GM20431 (cell line): ENCODE measurements around the gene SP2.

Experiments used
- in situ Hi-C: fragments of 300-500 bp; cut with MseI, MboI; formaldehyde crosslinking; loops from one replicate; pipeline ENCODE4 v1.15.0; 2020; ENCODE audit warnings: low sequenced_read_pairs; ENCODE audit not compliant: unreplicated experiment

Gene SP2

DNA sequence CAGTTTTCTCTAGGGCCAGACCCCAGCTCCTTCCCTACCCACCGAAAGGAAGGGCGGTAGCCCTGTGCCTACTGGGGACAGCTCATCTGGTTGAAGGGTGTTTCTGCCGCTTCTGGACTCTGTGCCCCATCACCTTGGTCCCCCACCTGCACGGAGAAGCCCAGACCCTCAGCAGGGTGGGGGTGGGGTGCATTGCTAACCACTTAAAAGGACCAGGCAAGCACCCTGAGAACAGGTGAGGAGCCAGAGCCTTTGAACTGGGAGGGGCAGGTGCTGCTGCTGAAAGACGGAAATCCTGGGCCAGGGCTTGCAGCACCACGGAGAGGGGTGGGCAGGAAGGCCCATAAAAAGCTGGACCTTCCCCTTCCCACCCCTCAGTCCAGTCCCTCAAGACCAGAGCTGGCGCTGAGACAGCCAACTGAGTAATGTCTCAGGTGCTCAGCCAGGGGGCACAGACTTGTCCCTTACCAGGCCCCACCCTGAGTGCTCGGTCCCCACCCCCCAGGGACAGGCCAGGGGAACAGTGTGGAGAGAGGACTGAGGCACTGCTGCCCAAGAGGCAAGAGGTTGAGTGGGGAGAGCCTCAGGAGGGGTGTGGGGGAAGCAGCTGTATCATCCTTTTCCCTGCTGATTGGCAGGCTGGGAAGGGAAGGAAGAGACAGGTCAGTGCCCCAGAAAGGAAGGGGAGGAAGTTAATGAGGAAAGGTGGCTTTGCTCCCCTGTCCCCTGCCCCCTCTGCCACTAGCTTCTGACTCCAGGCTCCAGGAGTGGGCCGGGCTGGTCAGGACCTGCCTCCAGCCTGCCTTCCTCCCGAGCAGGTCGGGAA, 10.9 kb upstream of the SP2 start:
- in situ Hi-C loops = loop anchor here (5.0 kb wide), 1 partner anchor 43 kb away; the partner anchor contains the start of gene SCRN2

DNA sequence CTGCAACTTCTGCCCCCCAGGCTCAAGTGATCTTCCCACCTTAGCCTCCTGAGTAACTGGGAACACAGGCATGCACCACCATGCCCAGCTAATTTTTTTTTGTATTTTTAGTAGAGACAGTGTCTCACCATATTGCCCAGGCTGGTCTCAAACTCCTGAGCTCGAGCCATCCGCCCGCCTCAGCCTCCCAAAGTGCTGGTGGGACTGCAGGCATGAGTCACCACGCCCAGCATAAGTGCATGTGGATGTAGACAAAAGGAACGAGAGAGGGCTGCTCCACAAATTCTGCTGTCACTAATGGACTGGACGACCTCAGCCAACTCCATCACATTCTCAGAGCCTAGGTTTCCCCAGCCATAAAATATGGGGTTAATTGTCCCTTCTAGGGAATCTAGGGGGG, 7.7 kb upstream of the SP2 start:
- in situ Hi-C loops = loop anchor here (5.0 kb wide), 1 partner anchor 46 kb away; the partner anchor contains the start of gene SCRN2

DNA sequence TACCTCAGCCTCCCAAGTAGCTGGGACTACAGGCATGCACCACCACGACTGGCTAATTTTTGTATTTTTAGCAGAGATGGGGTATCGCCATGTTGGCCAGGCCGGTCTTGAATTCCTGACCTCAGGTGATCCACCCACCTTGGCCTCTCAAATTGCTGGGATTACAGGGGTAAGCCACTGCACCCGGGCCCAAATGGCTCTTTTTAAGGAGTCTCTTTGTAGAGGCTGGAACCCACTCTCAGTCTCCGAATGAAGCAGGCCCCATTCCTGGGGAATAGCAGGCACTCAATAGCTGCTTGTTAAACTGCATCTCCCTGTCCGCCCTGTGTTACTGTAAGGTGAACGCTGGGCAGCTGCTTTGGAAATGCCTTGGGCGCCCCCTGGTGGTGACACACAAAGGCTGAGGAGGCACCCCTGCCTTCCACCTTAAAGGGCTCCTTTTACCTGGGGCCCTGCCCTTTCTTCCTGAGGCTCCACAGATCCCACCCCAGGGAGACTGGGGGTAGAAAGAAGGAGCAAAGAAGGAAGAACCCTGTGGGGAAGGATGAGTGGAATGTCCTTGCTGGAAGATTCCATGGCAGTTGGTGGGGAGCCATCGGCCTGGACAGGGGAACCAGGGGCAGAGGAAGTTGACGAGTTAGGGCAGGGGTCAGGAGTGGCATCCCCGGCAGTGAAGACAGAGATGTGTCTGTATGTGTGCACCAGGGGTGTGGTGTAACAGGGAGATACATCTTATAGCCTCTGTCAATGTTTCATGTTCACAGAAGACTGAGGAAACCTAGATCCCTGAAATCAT, 6.1 kb upstream of the SP2 start:
- in situ Hi-C loops = loop anchor here (5.0 kb wide), 1 partner anchor 48 kb away; the partner anchor contains the start of gene SCRN2

DNA sequence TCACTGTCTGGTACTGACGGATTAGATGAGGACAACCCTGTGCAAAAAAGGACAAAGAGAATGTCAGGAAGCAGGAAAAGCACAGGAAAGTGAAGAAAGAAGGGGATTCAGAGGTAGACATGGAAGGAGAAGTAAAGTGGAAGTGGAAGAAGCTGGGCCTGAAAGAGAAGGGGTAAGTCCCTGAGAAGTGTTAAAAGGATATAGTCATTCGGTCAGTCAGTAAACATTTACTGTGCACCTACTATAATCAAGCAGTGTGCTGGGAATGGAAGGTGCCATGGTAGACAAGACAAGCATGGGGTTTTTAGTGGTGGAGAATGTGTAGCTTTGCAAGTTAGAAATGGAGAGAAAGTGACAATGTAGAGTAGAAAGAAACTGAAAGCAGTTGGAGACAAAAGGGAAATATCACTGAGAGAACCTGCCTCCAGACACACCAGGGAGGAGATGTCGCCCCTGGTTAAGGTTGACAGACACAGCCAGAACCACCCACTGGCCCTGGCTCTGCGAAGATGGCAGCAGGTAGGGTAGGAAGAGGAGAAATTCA, 4.4 kb upstream of the SP2 start:
- in situ Hi-C loops = no loop called here

DNA sequence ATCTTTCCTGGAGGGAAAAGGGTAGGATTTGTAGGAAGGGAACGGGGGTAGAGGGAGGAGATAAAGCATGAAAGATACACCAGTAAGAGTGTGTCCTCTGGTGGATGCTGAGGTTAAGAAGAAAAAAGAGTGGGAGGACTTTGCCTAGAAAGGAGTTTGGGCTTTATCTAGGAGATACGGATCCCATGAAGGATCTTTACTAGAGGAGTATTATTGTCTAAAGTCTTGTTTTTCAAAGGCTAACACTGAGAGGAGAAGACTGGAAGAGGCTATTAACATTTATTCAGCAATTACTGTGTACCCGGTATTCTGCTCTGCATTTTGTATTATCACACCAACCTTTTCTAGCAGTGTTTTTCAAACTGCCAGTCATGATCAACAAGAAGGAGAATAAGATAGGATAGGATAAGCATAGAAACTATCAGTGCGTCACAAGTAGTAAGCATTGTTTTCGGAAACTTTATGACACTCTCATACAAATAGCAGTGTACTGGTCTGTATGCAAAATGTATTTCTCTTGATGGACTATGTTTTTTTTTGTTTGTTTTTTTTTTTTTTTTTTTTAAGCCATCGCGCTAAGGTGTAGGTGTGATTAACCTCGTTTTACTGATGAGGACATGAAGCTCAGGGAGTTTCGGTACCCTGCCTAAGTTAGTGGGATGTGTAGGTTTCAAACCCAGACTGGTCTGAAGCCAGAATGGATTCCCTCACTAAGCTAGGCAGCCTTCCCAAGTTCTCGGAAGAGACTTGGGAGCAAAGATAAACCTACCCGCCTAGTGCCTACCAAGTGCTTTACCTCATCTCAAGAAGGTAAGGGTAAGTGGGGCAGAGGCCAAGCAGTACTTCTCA, 1.3 kb upstream of the SP2 start:
- in situ Hi-C loops = no loop called here

DNA sequence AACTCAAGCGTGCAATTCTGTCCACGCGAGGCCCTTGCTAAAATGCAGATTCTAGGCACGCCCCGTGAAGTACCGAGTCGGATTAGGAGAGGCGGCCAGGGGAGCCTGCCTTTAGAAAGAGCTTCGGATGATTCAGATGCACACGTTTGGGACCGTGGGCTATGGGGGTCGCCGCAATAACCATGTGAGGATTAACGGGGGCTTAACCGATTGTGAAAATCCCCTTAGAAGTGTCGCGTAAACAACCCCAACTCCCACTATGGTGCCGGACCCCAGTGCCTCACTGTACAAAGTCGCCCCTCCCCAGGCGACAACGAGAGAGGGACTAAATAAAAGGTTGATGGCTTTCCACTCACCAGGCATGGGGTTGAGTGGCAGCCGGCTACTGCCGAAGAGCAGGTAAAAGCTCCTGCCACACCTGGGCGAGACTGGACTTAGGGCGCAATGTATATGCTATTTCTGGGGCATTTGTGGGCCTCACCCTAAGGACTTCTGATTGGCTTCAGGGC, 635 bp upstream of the SP2 start:
- in situ Hi-C loops = no loop called here

DNA sequence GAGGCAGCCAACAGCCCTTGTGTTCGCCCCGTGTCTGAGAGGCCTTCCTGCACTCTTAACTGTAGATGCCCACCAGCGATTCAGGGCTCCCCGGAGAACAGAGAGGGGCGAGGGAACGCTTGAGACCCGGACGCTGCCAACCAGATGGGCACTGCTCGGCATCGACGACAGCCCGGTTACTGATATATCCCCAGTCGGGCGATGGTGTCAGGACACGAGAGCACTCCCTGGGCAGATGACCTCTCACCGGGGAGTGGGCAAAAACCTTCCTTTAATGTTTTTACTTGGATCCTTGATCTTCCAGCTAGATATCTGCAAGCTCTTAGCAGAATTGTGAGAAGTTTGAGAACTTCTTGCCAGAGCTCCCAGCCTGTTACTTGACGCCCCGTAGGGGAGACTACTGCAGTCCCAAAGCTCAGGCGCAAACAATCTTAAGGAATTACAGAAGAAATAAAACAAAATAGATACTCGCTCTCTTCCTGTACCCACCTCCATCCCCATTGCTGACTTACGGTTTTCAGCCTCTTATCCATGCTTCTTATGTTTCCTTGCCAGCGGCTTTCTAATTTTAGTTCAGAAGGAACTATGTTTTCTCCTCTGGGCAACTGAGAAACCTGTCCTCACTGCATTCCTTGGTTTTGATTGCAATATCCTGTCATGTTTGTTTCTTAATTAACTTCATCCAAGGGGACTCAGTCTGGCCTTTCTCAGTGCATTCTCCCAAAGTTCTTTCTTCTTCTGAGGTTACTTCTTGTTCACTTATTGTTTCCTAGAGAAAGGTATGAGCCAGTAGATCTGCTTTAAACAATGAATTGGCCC, 845 bp downstream of the SP2 start:
- in situ Hi-C loops = no loop called here

DNA sequence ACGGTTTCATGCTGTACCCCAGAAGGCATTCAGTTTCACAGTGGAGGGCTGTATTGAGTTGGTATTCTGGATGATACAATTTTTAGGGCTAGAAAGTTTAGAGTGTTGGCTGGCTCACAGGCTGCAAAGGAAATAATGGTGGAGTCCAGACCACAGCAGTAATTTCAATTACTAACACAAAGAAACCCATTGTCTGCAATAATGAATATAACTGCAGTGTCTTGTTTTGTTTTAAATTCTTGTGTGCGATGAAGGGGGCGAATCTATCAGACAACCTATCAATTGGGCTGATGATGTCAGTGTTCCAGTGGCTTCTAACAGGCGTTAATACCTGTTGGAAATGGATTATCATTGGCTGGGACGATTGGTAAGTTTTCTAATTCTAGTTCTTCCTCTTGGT, 1.5 kb downstream of the SP2 start:
- in situ Hi-C loops = no loop called here

DNA sequence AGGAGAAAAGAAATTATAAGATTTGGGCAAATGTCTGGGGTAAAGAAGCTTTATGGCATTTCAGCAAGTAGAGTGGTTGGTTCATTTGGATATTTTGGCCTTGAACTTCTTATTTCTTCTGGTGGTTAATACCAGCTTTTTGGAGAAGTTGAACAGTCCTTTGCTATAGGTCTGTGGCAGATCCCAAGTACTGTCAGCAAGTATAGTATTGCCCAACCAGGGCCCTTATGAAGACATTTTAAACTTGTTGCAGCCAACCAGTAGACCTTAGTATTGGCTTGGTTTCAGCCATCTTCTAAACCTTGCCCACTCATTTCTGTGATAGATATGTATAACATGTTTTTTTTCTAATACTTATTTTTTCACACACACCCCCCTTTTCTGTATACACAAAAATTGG, 2.2 kb downstream of the SP2 start:
- in situ Hi-C loops = no loop called here

DNA sequence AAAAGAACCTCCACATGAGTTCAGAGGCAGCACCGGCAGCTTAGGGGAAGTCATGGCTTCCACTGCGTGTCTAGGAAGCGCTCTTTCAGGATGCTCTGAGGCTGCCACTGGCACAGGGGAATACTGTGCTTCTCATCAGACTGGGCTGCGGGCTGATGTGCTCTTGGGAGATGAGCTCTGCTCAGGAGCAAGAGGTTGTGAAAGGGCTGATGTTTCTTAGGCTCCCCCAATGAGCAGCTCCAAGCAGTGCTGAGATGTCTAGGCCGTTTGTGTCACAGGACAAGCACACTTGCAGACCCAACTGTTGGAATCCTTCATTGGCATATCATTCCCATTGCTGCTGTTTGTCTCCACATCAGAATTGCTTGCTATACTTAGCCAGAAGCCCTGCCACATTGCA, 3.6 kb downstream of the SP2 start:
- in situ Hi-C loops = no loop called here

DNA sequence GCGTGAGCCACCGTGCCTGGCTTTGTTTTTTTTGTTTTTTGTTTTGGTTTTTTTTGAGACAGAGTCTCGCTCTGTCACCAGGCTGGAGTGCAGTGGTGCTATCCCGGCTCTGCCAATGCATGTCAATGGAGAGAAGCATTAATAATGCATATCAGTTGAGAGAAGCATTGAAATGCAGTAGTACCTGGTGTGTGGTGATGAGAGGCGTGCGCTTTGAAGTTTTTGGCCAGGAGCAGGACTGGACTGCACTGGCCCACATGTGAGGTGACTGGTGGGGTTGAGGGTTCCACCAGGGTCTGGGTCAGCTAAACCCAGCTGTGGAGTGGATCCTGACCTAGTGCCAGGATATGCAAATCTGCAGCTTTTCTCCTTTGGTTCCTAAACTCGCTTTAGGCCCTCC, 5.4 kb downstream of the SP2 start:
- in situ Hi-C loops = no loop called here

DNA sequence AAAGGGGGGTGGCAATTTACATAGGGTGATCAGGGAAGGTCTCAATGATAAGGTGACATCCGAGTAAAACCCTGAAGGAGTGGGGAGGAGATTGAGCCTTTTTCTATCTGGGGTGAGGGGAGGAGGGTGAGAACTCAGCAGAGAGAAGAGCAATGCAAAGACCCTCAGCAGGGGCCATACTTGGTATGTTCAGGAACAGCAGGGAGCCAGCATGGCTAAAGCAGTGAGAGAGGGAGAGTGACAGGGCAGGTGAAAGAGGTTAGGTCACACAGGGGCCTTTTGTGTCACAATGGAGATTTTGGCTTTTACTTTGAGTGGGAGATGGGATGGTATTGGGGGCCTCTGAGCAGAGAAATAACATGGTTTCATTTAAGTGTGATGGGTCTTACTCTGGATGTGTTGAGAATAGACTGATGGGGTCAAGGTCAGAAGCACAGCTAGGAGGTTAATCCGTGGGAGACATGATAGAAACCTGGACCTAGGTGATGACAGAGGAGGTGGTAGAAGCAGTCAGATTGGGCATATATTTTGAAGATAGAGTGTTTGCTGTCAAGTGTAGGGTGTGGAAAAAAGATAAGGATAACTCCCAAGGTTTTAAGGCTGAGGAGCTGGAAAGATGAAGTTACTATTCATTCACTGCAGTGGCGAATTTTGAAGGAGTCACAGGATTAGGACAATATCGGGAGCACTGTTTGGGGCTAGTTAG, 6.2 kb downstream of the SP2 start:
- in situ Hi-C loops = no loop called here

DNA sequence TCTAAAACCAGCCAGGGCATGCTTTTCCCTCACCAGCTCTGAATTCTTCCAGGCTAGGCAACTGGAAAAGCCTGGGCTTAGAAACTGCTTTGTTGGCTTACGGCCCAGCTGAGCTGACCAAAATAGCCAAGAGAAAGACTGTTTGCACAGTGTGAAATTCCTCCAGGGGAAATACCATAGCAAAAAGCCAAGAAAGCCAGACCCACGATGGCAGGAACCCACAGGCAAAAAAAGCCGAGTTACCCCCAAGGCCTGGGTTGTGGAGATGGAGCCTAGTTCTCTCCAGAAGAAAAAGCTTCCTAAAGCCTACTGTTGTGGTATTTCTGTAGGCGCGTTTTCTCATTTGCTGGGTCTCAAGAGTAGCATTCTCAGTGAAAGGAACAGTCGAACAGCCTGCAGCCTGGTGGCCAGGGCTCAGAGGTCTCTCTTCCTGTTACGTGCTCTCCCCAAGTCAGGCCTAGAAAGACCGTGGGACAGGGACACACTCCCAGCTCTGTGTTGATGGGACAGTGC, 9.2 kb downstream of the SP2 start:
- in situ Hi-C loops = no loop called here

DNA sequence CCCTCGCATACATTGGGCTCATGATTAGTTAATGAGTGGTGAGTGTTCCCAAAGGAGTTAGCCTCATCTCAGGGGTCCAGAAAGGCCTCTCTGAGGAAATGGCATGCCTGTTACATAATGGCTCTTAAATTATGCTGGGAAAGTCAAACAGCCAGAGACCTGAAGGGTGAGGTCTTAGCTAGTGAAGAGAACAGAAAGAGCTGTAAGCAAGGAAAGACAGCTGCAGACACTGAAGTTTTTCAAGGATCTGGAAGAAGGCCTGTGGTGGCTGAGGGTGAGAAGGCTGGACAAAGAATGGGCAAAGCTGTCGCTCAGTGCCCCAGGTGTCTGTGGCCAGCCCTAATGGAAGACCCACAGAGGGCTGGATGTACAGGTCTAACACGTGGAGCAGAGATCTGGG, 10.4 kb downstream of the SP2 start:
- in situ Hi-C loops = no loop called here

DNA sequence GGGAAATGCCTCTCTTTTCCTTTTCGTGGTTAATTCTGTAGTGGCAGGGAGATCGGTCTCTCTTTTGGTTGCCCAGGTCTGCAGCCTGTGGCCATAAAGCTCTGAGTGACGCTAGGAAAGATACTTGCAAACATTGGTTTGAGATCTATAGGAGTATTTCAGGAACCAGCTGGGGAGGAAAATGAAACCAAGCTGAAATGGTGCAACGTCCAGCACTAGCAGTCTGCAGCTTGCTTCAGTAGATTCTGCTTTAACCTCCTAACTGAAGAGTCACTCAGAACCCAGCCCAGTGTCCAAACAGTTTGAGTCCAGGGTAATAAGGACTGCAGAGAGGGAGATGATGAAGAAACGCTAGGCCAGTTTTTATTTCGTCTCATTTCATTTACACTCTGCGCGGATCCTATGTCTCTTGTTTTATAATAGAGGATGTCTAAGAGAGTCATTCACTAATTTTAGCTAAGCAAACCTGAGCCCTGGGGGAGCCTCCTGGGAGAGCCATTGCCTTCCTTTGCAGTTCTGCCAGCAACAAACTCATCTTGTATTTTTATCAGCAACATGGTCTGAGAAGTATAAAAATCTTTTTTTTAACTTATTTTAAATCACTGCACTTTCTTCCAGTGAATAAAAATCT, 12.0 kb downstream of the SP2 start:
- in situ Hi-C loops = no loop called here

DNA sequence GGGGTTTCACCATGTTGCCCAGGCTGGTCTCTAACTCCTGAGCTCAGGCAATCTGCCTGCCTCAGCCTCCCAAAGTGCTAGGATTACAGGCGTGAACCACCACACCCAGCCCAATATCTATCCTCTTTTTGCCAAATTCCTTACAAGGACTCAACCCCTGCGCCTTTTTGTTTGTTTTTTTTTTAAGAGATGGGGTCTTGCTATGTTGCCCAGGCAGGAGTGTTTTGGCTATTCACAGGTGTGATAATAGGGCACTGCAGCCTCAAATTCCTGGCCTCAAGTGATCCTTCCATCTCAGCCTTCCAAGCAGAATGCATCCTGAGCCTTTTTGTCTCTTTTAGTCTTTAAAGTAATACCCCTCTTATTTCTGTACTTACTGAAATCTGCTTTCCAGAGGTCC, 17.0 kb downstream of the SP2 start:
- in situ Hi-C loops = no loop called here

DNA sequence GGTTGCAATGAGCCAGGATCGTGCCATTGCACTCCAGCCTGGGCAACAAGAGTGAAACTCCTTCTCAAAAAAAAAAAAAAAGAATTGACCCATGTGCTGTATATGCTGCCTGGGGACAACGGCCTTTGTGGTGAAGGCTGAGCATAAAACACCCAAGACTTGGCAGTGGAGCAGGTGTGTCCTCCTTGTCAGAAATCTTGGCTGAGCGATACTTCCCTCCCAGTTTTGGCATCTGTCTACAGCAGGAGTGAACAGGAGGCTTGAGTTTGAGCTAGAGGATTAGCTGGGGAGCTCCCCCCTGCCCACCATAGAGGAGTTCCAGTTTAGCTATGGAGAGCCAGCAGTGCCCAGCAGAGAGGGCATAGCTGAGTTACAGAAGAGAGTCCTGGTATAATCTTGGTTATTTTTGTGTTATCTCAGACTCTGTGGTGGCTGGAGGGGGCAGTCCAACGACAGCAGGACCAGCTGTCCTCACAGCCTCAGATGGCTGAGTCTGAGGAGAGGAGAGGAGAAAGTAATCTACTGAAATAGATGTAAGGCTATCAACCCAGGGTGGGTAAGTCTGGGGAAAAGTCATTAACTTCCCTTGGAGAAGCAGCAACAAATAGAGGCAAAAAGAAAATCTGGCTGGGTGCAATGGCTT, 18.4 kb downstream of the SP2 start:
- in situ Hi-C loops = no loop called here
